HepG2 (cell line): ENCODE results near the gene NOXO1. TPM values are rescaled to one million over a fixed set of nuclear protein-coding genes. Genes with fewer than 3 reads are reported as not detected.

ENCODE experiments used
- CTCF ChIP-seq: sonication (generic); formaldehyde crosslinking; IDR thresholded peaks from 2 replicates; pipeline ENCODE4 v1.5.0; 2020; ENCODE audit warnings: mild to moderate bottlenecking, missing genetic modification reagents, moderate library complexity
- JDP2 ChIP-seq: sonication (generic); formaldehyde crosslinking; IDR thresholded peaks from 2 replicates; pipeline ENCODE4 v1.8.1; 2022; ENCODE audit warnings: missing genetic modification reagents, borderline replicate concordance
- NFE2L1 ChIP-seq: sonication (generic); formaldehyde crosslinking; IDR thresholded peaks from 2 replicates; pipeline ENCODE4 v1.4.0; 2020; ENCODE audit warnings: missing genetic modification reagents, mild to moderate bottlenecking, borderline replicate concordance
- PAX8 ChIP-seq: sonication (generic); formaldehyde crosslinking; IDR thresholded peaks from 2 replicates; pipeline ENCODE4 v1.8.0; 2022; ENCODE audit warnings: mild to moderate bottlenecking, missing genetic modification reagents, borderline replicate concordance
- PAXIP1 ChIP-seq: sonication (generic); formaldehyde crosslinking; conservative IDR thresholded peaks from 2 replicates; pipeline ENCODE4 v1.4.0; 2020; ENCODE audit warnings: mild to moderate bottlenecking, missing genetic modification reagents, moderate library complexity
- PRMT3 ChIP-seq: sonication (generic); formaldehyde crosslinking; IDR thresholded peaks from 2 replicates; pipeline ENCODE4 v1.8.1; 2022; ENCODE audit warnings: low read depth, mild to moderate bottlenecking, moderate library complexity, missing genetic modification reagents, borderline replicate concordance
- SAFB2 ChIP-seq: sonication (generic); formaldehyde crosslinking; IDR thresholded peaks from 2 replicates; pipeline ENCODE4 v1.5.1; 2020; ENCODE audit warnings: missing genetic modification reagents, low read depth, mild to moderate bottlenecking, borderline replicate concordance
- SNAPC4 ChIP-seq: sonication (generic); formaldehyde crosslinking; IDR thresholded peaks from 2 replicates; pipeline ENCODE4 v1.4.0; 2020; ENCODE audit warnings: mild to moderate bottlenecking, missing genetic modification reagents
- SRSF1 ChIP-seq: fragments of 200-400 bp; formaldehyde crosslinking; optimal IDR thresholded peaks from 2 replicates; pipeline ENCODE3; 2017; ENCODE audit warnings: mild to moderate bottlenecking, low read depth, low read length, moderate library complexity
- STAT6 ChIP-seq: sonication (generic); formaldehyde crosslinking; IDR thresholded peaks from 2 replicates; pipeline ENCODE4 v1.4.0; 2020; ENCODE audit warnings: missing genetic modification reagents, mild to moderate bottlenecking, borderline replicate concordance
- ZNF251 ChIP-seq: sonication (generic); formaldehyde crosslinking; IDR thresholded peaks from 2 replicates; pipeline ENCODE4 v1.9.0; 2021; ENCODE audit warnings: mild to moderate bottlenecking, missing genetic modification reagents
- ZNF670 ChIP-seq: sonication (generic); formaldehyde crosslinking; IDR thresholded peaks from 2 replicates; pipeline ENCODE4 v1.8.0; 2022; ENCODE audit warnings: mild to moderate bottlenecking, missing genetic modification reagents, borderline replicate concordance
- ZNF674 ChIP-seq: sonication (generic); formaldehyde crosslinking; IDR thresholded peaks from 2 replicates; pipeline ENCODE4 v1.5.0; 2020; ENCODE audit warnings: low read depth, mild to moderate bottlenecking, missing genetic modification reagents
- polyA plus RNA-seq, 8 experiments: library from polyadenylated mRNA; depleted of rRNA in 3 of 8; stranded (reverse) in 7 of 8; unstranded in 1 of 8; fragments of >200 nt; fragmentation: Illumina TruSeq in 4 of 8; extraction: Trizol in 4 of 8; gene quantifications; 2 replicates each; pipeline versions ENCODE4 v1.2.1 to v1.2.3, GENCODE V29; 2011 to 2016; ENCODE audit warnings: low read depth in 4 of 8, missing spikeins in 1 of 8, mixed read lengths in 1 of 8; ENCODE audit not compliant: insufficient read depth in 1 of 8
- total RNA-seq, 5 experiments: library from RNA; depleted of rRNA; stranded (reverse); fragments of >200 nt; fragmentation: Illumina TruSeq; extraction: Trizol; gene quantifications; 2 replicates each; pipeline ENCODE4 v1.2.3, GENCODE V29; 2016; ENCODE audit warnings: low read depth in 1 of 5

Gene NOXO1
- total and polyA plus RNA-seq, 2 of the 13 experiments (the other 11 are each of a cell fraction or from before 2014, with no cell fraction given): 0.69 to 1.4 TPM

- TF ChIP-seq ZNF674 (CRISPR knock-in tag) (0 out of 2 replicates have a peak, but pooled peaks have one; percentile 34), PRMT3 (no peak), PAXIP1 (CRISPR knock-in tag) (no peak), SAFB2 (CRISPR knock-in tag) (no peak), JDP2 (no peak; the same call in 1 of the 2 replicates), NFE2L1 (CRISPR knock-in tag) (no peak), STAT6 (CRISPR knock-in tag) (0 out of 2 replicates have a peak, but pooled peaks have one; percentile 78), ZNF251 (CRISPR knock-in tag) (no peak), PAX8 (CRISPR knock-in tag) (no peak), ZNF670 (CRISPR knock-in tag) (no peak), SNAPC4 (CRISPR knock-in tag) (peak; percentile 13; the same call in 1 of the 2 replicates), SRSF1 (no peak), CTCF (peak; percentile 91)
Measured at GRCh38 chr16:1941162-1942046, 39.9 kb downstream of the NOXO1 start (continued).
